Pancreas (tissue), 10 donors: Measurements from ENCODE around the gene C18orf32. TPM values are rescaled to one million over a fixed set of nuclear protein-coding genes. Genes with fewer than 3 reads are reported as not detected.
A peak's percentile ranks its signal among the peaks of the same experiment; 100 is the strongest.
"Not testable (repeated sequence)": the region's sequence is repeated elsewhere in the genome, so short reads cannot be mapped to it uniquely, and the experiment has no call there.

Experiments used
- ATAC-seq, 4 donors: fragments of 200-7000 bp; cut with Tn5 transposase; one replicate each; pipeline versions ENCODE4 v1.8.0 to v1.9.1; 2020; ENCODE audit warnings: mild to moderate bottlenecking in 4 of 4, moderate library complexity in 4 of 4
- DNase-seq, 6 donors: peaks; one replicate each; pipeline ENCODE4 v3.0.0-alpha.2; 2020
- FAIRE-seq: peaks from 2 replicates; lab custom pipeline; 2012; peaks lifted over from hg19 to GRCh38; lab: Jason Lieb, UNC
- H3K27ac ChIP-seq, 4 donors: fragments of 200-600 bp; sonication (generic); 1 replicate in 3 of 4; 2 replicates in 1 of 4; pipeline versions ENCODE4 v1.5.0 to v1.8.0; 2020
- H3K27me3 ChIP-seq, 4 donors: fragments of 200-600 bp; one replicate each; pipeline ENCODE4 v1.8.0; 2021
- H3K36me3 ChIP-seq, 3 donors: fragments of 200-600 bp; sonication (generic) in 1 of 3; one replicate each; pipeline versions ENCODE4 v1.5.0 to v1.8.0; 2020 to 2021
- H3K4me1 ChIP-seq, 3 donors: fragments of 200-600 bp; one replicate each; pipeline ENCODE4 v1.8.0; 2021
- H3K4me3 ChIP-seq, 4 donors: fragments of 200-600 bp; sonication (generic) in 2 of 4; one replicate each; pipeline versions ENCODE4 v1.5.0 to v1.8.0; 2020 to 2021
- H3K9me3 ChIP-seq, 4 donors: fragments of 200-600 bp; one replicate each; pipeline ENCODE4 v1.8.0; 2021
- CTCF ChIP-seq, 4 donors: fragments of 200-600 bp; sonication (generic) in 3 of 4; IDR thresholded peaks; one replicate each; pipeline versions ENCODE4 v1.5.0 to v1.8.0; 2021; ENCODE audit warnings: antibody characterized with exemption in 4 of 4
- WGBS, 2 donors: extraction: QIAGEN DNeasy Blood & Tissue Kit; methylation state at CpG; one replicate each; pipeline ENCODE4 v1.1.7; 2013; 5-methylcytosine and 5-hydroxymethylcytosine counted together
- intact Hi-C, 3 donors: fragments of 100-400 bp; cut with DNase I; formaldehyde crosslinking; loops; one replicate each; pipeline versions ENCODE4 v1.11.1 to v1.14.2; 2022
- polyA plus RNA-seq, 2 donors: library from polyadenylated mRNA; stranded (reverse); fragments of 200-250 nt; gene quantifications; one replicate each; pipeline ENCODE4 v1.2.3, GENCODE V29; 2013
- total RNA-seq, 6 donors: library from RNA; stranded (reverse); fragmentation: NEBNext Ultra II Directional in 4 of 6; extraction: Animal tissue kit (Norgen Biotek cat#: 25700) in 4 of 6; gene quantifications; one replicate each; pipeline versions ENCODE4 v1.2.1 to v1.2.4, GENCODE V29; 2021 to 2023
- donor health status: healthy with polysubstance abuse.
- donor health status: DM: no; HTN: no; CAD: no; lungs with moderate emphysema.
- donor health status: DM: no; HTN: no; CAD: no.
- donor health status: control.
- donor health status: control.
- donor health status: Bipolar disorder and iron deficiency.
- donor health status: DM: yes; HTN: yes; CAD: no.
- donor health status: DM: no; HTN: no; CAD: no.
- donor health status: DM: no; HTN: no; CAD: no.
- donor health status: DM: yes; HTN: yes; CAD: no.

The C18orf32 gene
- total and polyA plus RNA-seq, 8 donors: 19.5 to 49.7 (median 28.1) TPM

DNA sequence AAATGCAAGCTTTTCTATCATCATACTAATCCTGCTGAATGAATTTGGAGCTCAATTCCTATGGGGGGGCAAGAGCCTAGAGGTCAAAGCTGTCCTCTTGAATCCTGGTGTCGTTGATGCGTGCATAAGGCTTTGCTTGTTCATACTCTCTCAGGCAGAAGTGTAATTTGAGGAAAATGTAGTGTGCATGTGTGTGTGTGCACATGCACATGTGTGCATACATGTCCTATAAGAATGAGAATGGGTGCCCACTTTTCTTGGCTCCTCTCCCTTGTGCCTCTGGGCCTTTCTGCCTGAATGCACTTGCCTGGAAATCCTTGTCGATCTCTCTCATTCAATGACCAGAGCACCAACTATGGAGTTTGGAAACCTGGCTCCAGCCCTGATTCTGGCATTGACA is 28.5 kb upstream of the C18orf32 start:
- H3K4me3 ChIP-seq: no peak overlapping the region
- H3K9me3 ChIP-seq: no peaks in the 10 kb centered on the region
- ATAC-seq: no peak
- intact Hi-C loops: loop anchor here in 1 of 3 donors (10.0 kb wide), 1 partner anchor 339 kb away; no protein-coding TSS in a partner anchor
- no peaks in the 10 kb centered on the region for H3K36me3 ChIP-seq
- no peaks in the 10 kb centered on the region for H3K4me1 ChIP-seq
- FAIRE-seq: no peak
- DNase-seq: no peak
- 92 to 100% methylated on average over 3 of the region's 3 CpGs for WGBS, 2 donors
- H3K27me3 ChIP-seq: no peaks in the 10 kb centered on the region
- H3K27ac ChIP-seq: no peak overlapping the region
- TF ChIP-seq CTCF (IDR thresholded peaks at IDR 0.05): no peak

DNA sequence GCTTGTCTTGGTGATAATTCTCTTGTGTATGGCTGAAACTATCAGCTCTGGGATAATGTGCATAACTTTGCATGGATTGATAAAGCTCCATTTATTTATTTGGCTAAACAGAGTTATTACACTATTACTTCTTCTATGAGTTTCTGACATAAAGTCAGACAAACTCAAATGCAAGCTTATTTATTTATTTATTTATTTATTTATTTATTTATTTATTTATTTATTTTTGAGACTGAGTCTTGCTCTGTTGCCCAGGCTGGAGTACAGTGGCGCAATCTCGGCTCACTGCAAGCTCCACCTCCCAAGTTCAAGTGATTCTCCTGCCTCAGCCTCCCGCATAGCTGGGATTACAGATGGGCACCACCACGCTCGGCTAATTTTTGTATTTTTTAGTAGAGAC is 28.0 kb upstream of the C18orf32 start:
- not testable (repeated sequence) for FAIRE-seq, DNase-seq, H3K27me3 ChIP-seq, H3K27ac ChIP-seq, H3K36me3 ChIP-seq, H3K4me1 ChIP-seq, H3K4me3 ChIP-seq, H3K9me3 ChIP-seq, ATAC-seq
- intact Hi-C loops: loop anchor here in 1 of 3 donors (10.0 kb wide), 1 partner anchor 340 kb away; no protein-coding TSS in a partner anchor
- WGBS, 2 donors: 74 to 78% methylated on average over 5 of the region's 5 CpGs

DNA sequence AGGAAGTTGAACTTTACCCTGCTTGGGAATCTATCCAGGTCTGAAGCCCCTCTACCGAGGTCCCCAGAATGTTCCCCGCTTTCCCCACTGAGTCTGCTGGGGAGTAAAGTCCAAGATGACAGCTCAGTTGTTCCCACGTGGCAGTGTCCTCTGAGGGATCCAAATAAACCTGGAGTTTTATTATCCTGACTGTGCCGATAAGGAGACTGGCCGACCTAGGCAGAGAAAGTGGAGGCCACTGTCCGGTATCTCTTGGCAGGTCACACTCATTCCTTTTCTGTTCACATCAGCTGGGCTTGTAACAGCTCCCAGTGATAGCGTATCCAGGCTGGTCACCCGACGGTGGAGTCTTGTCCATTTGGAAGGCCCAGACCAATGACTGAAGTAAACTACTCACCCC is 27.5 kb upstream of the C18orf32 start:
- ATAC-seq (no peak), FAIRE-seq (no peak), DNase-seq (no peak)
- Histone ChIP-seq H3K27ac (no peak overlapping the region), H3K9me3 (no peaks in the 10 kb centered on the region), H3K27me3 (no peaks in the 10 kb centered on the region), H3K4me3 (no peak overlapping the region), H3K4me1 (no peaks in the 10 kb centered on the region), H3K36me3 (no peaks in the 10 kb centered on the region)
- whole genome bisulfite sequencing, 2 donors: 50 to 61% methylated on average over 9 of the region's 9 CpGs
- no peak for TF ChIP-seq CTCF (IDR thresholded peaks at IDR 0.05)
- intact Hi-C loops: loop anchor here in 2 of 3 donors (5.0 to 10.0 kb wide), 2 partner anchors 340 to 343 kb away; no protein-coding TSS in a partner anchor

DNA sequence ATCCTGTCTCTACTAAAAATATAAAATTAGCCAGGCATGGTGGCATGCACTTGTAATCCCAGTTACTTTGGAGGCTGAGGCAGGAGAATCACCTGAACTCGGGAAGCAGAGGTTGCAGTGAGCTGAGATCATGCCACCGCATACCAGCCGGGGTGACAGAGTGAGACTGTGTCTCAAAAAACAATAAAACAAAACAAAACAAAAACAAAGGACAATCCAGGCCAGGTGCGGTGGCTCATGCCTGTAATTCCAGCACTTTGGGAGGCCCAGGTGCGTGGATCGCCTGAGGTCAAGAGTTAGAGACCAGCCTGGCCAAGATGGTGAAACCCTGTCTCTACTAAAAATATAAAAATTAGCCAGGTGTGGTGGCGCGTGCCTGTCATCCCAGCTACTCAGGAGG is 25.8 kb upstream of the C18orf32 start:
- FAIRE-seq, H3K4me1 ChIP-seq, H3K9me3 ChIP-seq, H3K27ac ChIP-seq, DNase-seq, H3K36me3 ChIP-seq, H3K27me3 ChIP-seq, ATAC-seq, H3K4me3 ChIP-seq: not testable (repeated sequence)
- WGBS, 2 donors: 92 to 93% methylated on average over 8 of the region's 8 CpGs
- intact Hi-C loops: loop anchor here in 2 of 3 donors (5.0 to 10.0 kb wide), 2 partner anchors 342 to 344 kb away; no protein-coding TSS in a partner anchor

DNA sequence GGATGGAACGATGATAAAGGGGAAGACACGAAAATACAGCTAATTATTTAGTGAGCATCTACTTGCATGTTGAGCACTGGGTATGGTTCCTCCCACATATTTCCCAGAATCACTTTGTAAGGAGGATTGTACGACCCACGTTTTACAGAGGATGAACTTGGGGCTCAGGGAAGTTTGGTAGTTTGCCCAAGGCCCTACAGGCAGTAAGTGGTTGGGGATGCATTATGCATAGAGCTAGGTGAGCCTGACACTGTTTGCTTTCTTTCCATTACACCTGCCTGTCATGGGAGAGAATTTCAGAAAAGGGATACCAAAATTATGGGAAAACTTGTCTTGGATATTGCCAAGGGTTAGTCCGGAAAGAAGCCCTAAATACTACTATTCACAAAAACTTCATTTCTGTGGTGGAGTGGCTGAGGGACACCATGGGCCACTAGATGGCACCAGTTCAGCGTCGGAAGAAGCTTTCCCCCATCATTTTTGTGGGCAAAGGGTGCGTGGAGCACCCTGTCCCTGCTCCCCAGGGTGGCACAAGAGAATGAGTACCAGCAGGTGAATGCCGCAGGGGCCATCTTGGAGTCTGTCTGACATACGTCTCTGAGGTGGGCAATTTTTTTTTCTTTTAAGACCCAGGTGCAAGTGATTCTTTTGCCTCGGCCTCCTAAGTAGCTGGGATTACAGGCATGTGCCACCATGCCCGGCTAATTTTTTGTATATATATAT is 23.5 kb upstream of the C18orf32 start:
- peak; percentile 46 to 89 (median 85) for ATAC-seq
- Histone ChIP-seq H3K27me3 (no peaks in the 10 kb centered on the region), H3K9me3 (no peaks in the 10 kb centered on the region), H3K4me3 (no peak overlapping the region), H3K36me3 (no peaks in the 10 kb centered on the region), H3K27ac (no peak overlapping the region), H3K4me1 (no peaks in the 10 kb centered on the region)
- peak; percentile 47 to 80 (median 70) for TF ChIP-seq CTCF (IDR thresholded peaks at IDR 0.05)
- peak in 3 of 6 donors; percentile 29 to 53 (median 33) for DNase-seq
- 29 to 32% methylated on average over 12 of the region's 12 CpGs for WGBS, 2 donors
- FAIRE-seq: no peak
- intact Hi-C loops: loop anchor here in 2 of 3 donors (5.0 to 10.0 kb wide), 2 partner anchors 344 to 347 kb away; no protein-coding TSS in a partner anchor

- DNase-seq, H3K4me3 ChIP-seq, H3K4me1 ChIP-seq, H3K9me3 ChIP-seq, H3K36me3 ChIP-seq, intact Hi-C loops, H3K27ac ChIP-seq, FAIRE-seq, ATAC-seq, H3K27me3 ChIP-seq: not testable (repeated sequence)
- 80 to 89% methylated on average over 5 of the region's 5 CpGs for whole genome bisulfite sequencing, 2 donors
Measured at GRCh38 chr18:49506438-49506837, 19.4 kb upstream of the C18orf32 start.
